Fibroblast of pulmonary artery (primary cell): Measurements from ENCODE around the gene SRL.
A peak's percentile ranks its signal among the peaks of the same experiment; 100 is the strongest.

ENCODE experiments used
- DNase-seq: peaks from one replicate; pipeline ENCODE4 v3.0.0-alpha.2; 2010; ENCODE audit warnings: low read depth
- H3K4me3 ChIP-seq: replicated peaks from 2 replicates; pipeline ENCODE4 v1.5.1; 2011; ENCODE audit warnings: low read depth, mild to moderate bottlenecking, control low read depth, low read length, moderate library complexity
- TF ChIP-seq, protein P1 (sequence below): IDR thresholded peaks from 2 replicates; pipeline ENCODE4 v1.5.1; 2011; ENCODE audit warnings: mild to moderate bottlenecking, control low read depth, low read length, inconsistent platforms; ENCODE audit errors: missing control alignments

Gene SRL

DNA sequence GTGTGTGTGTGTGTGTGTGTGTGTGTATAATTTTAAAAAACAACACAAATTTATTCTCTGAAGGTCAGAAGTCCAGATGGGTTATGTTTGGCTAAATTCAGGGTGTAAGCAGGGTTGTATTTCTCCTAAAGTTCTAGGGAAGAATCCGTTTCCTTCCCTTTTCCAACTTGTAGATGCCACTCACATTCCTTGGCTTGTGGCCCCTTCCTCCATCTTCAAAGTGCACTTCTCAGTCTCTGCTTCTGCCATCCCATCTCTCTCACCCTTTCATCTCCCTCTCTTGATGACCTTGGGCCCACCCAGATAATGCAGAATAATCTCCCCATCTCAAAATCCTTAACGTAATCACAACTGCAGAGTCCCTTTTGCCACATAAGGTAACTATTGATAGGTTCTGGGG lies 38.7 kb upstream of the SRL start:
- DNase-seq: no peak
- H3K4me3 ChIP-seq: no peak overlapping the region
- TF ChIP-seq, protein P1, sequence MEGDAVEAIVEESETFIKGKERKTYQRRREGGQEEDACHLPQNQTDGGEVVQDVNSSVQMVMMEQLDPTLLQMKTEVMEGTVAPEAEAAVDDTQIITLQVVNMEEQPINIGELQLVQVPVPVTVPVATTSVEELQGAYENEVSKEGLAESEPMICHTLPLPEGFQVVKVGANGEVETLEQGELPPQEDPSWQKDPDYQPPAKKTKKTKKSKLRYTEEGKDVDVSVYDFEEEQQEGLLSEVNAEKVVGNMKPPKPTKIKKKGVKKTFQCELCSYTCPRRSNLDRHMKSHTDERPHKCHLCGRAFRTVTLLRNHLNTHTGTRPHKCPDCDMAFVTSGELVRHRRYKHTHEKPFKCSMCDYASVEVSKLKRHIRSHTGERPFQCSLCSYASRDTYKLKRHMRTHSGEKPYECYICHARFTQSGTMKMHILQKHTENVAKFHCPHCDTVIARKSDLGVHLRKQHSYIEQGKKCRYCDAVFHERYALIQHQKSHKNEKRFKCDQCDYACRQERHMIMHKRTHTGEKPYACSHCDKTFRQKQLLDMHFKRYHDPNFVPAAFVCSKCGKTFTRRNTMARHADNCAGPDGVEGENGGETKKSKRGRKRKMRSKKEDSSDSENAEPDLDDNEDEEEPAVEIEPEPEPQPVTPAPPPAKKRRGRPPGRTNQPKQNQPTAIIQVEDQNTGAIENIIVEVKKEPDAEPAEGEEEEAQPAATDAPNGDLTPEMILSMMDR: no peak

DNA sequence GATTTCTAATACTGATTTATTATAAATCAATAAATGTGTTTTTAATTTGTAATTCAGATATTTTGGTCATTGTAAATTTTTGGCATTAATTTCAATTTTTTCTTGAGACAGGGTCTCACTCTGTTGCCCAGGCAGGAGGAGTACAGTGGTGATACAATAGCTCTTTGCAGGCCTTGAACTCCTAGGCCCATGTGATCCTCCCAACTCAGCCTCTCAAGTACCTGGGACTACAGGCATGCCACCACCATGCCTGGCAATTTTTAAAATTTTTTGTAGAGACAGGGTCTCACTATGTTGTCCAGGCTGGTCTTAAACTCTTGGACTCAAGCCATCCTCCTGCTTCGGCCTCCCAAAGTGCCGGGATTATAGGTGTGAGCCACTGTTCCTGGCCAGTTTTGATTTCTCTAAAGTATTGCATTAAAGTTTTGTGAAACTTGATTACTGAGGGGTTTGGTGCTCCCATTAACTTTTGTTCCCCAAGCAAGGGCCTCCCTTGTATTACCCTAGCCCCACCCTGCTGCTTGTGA lies 36.2 kb upstream of the SRL start:
- TF ChIP-seq, protein P1: no peak
- no peak overlapping the region for H3K4me3 ChIP-seq
- DNase-seq: no peak

DNA sequence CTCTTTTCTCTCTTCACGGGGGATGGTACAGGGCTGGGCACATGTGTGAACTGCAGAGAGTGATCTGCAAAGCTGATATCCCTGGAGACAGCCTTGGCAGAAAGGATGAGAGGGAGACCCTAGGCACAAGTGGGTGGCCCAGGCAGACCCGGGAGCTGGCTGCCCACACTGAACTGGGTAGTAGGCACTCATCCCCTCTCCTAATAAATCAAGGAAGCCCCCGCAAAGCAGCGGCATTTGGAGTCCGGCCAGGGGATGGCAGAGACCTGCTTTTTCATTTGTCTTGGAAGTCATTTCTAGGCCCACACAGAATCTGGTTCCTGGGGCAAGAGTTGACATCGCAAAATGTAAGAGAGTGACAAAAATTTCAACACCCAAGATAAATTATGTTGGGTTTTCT lies 34.0 kb upstream of the SRL start:
- H3K4me3 ChIP-seq: no peak overlapping the region
- no peak for DNase-seq
- TF ChIP-seq, protein P1: no peak

DNA sequence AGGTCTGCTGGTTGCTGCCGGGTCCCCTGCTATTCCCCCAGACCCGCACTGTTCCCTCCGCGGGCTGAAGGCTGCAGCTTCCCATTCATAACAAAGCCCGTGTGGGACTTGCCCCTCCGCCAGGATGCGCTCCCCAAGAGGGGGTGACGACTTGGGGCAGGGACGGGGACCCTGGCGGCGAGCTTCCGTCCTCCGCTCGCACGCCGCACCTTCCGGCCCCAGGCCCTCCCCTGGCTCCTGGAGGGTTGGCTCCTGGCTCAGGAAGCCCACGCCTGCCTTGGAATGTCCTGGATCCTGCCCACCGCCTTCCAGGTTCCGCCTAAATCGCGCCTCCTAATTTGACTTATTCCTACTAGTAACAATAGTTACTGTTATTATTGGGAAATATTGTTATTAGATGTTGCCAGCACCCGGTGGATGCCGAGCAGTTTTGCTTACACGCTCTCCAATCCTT lies 32.0 kb upstream of the SRL start:
- peak overlapping the region; percentile 83 for H3K4me3 ChIP-seq
- TF ChIP-seq, protein P1: no peak

DNA sequence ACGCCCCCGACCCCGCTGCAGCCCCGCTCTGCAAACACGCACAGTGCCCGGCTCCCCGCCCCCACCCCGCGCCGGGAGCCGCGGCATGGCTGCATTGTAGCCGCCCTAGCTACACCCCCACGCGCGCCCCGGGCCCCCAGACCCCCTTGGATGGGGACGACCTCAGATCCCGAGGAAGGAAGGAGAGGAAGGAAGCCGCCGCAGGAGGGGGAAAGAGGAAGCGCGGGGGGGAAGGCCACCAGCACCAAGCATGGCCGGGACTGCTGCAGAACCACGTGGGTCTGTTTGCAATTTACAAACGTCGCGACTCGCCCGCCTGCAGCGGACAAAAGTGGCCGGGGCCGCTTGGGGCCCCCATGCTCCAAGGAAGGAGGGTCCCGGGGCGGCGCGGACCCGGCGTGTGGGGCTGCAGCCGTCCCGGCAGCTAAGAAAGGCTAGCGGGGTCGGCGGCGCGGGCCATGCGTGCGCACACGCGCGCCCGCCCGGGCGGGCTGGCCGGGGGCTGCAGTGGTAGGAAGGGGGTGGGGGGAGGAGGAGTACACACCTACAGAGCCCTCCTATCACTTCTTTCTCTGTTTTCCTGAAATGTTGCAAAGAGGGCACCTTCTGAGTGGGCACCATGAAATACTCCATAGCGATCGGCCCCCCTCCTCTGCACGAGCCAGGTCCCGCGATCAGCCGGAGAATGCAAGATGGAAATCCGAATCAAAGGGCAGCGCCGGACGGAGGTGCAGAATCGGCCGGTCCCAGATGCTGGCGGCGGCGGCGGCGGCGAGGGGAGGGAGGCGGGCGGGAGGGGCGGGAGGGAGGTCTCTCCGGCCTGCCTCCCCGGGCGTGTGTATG lies 30.5 kb upstream of the SRL start:
- DNase-seq: no peak
- TF ChIP-seq, protein P1: no peak
- peak overlapping the region; percentile 83 for H3K4me3 ChIP-seq

More for the DNA sequence above, 32.0 kb upstream of the SRL start:
- DNase-seq: peak; percentile 75

DNA sequence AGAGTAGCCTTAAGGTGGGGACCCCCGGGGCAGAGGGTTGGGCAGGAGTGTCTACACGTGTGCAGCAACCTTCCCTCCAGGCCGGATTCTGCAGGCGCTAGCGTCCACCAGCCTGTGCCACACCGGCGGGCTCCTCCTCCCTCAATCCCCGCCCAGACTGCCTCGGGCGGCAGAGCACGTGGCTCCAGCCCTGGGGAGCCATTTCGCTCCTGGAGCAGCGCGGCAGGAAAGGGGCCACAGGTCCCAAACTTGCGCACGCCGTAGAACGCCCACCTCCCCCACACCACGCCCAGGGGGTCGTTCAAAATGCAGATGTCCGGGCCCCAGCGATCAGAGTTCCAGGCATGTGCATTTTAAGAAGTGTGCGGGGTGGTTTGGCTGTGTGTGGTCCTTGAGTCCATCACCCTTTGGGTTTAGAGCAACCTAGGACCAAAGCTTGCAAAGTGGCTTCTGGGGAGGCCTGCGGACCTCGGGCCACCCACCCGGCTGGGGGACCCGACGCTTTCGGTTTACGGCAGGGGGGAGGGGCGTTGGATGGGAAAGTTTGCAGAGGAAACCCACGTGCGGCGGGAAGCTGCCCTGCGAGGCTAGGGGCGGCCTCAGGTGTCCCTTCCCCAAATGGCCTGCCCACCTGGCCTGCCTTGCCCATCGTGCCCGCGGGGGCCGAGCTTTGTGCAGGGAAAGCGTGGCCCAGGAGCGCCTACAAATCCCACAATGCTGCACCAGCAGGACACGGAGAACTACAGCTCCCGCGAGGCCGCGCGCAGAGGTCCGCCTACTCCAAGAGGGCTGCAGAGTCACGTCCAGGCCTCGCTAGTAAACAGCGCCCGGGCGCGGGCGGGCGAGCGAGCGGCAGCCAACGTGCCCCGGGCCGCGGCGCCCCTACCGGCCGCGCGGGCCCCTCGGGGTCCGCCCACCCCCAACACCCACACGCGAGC lies 29.6 kb upstream of the SRL start:
- DNase-seq: peak; percentile 91
- peak overlapping the region; percentile 83 for H3K4me3 ChIP-seq
- TF ChIP-seq, protein P1: no peak
